Measurements from ENCODE around the gene NRBP1. TPM values are rescaled to one million over a fixed set of nuclear protein-coding genes. Genes with fewer than 3 reads are reported as not detected.

The NRBP1 gene
- total and polyA plus RNA-seq, 2 of the 4 experiments (the other 2 are of a cell fraction): 120 to 155 TPM

- no peak overlapping the region for H2BK5ac ChIP-seq (ENCODE audit: low read depth, low read length, poor library complexity, severe bottlenecking)
- H4K5ac ChIP-seq (ENCODE audit: low read depth, low read length): no peak overlapping the region
- ATAC-seq (ENCODE audit: low read depth) (no peak), DNase-seq (no peak)
- no peak overlapping the region for H2BK15ac ChIP-seq (ENCODE audit: low read depth, low read length)
- H3K4me1 ChIP-seq (ENCODE audit: control insufficient read depth, insufficient read depth, low read length): no peaks in the 10 kb centered on the region
- H2BK120ac ChIP-seq (ENCODE audit: low read depth, low read length): no peak overlapping the region
- H4K91ac ChIP-seq (ENCODE audit: insufficient read depth, low read depth, low read length): no peak overlapping the region
- WGBS, 2 experiments (ENCODE audit: extremely low coverage in 2 of 2, insufficient read length in 1 of 2): no CpG with 5 or more reads among the region's 8 CpGs
- ChIA-PET POLR2A (ENCODE audit: unreplicated experiment) (no interaction called here), CTCF (no interaction called here)
- no peak overlapping the region for H3K56ac ChIP-seq (ENCODE audit: extremely low read depth, insufficient read depth, low read length)
- H2AK9ac ChIP-seq (replicated peaks; ENCODE audit: low read depth, low read length, poor library complexity): no peak overlapping the region
- no peak overlapping the region for H3K4me3 ChIP-seq (ENCODE audit: insufficient read depth, low read depth, low read length)
- H2AK5ac ChIP-seq (ENCODE audit: low read depth, low read length): no peak overlapping the region
- H3K27ac ChIP-seq (ENCODE audit: insufficient read depth, low read length): no peak overlapping the region
- no peaks in the 10 kb centered on the region for H3K9me3 ChIP-seq (ENCODE audit: control insufficient read depth, insufficient read depth, low read length)
- no peak overlapping the region for H3K9ac ChIP-seq (ENCODE audit: low read depth, low read length)
- no peak overlapping the region for H4K8ac ChIP-seq (ENCODE audit: low read depth in 2 of 2, low read length in 2 of 2)
- no peak overlapping the region for H3K23ac ChIP-seq (ENCODE audit: low read depth, low read length)
- no peak overlapping the region for H2BK20ac ChIP-seq (ENCODE audit: low read depth, low read length)
- no peak for TF ChIP-seq FOS (IDR thresholded peaks at IDR 0.05; ENCODE audit: low read depth, low read length)
- no peak for TF ChIP-seq POLR2A (IDR thresholded peaks at IDR 0.05; ENCODE audit: low read depth, low read length)
- TF ChIP-seq SMC3 (IDR thresholded peaks at IDR 0.05; ENCODE audit: low read depth, low read length): no peak
- TF ChIP-seq CHD1 (IDR thresholded peaks at IDR 0.05; ENCODE audit: low read depth, low read length): no peak
- no peak for TF ChIP-seq RFX5 (IDR thresholded peaks at IDR 0.05; ENCODE audit: low read depth, low read length)
- TF ChIP-seq BHLHE40 (IDR thresholded peaks at IDR 0.05; ENCODE audit: low read depth, low read length): no peak
- no peak for TF ChIP-seq RCOR1 (IDR thresholded peaks at IDR 0.05; ENCODE audit: insufficient replicate concordance, low read length)
- dilution Hi-C loops (cut with HindIII; ENCODE audit: low sequenced_read_pairs, unreplicated experiment) (no loop called here), in situ Hi-C loops (cut with MboI; ENCODE audit: low sequenced_read_pairs) (no loop called here), intact Hi-C loops (cut with micrococcal nuclease) (no loop called here)
- H3K9me1 ChIP-seq (ENCODE audit: insufficient read depth, low read length): no peaks in the 10 kb centered on the region
- peaks cover 48% of the 10 kb centered on the region for H3K36me3 ChIP-seq (ENCODE audit: control insufficient read depth, insufficient read depth, low read length)
- H3K18ac ChIP-seq (ENCODE audit: low read depth, low read length): no peak overlapping the region
- H3K79me1 ChIP-seq (ENCODE audit: low read depth in 1 of 2, low read length in 2 of 2): no peaks in the 10 kb centered on the region; a peak in 1 of 4 replicates
- no peak overlapping the region for H2AFZ ChIP-seq (replicated peaks; ENCODE audit: low read length, poor library complexity)
- no peak overlapping the region for H3K4ac ChIP-seq (ENCODE audit: low read depth, low read length)
- H3K4me2 ChIP-seq (ENCODE audit: low read depth, low read length): no peak overlapping the region
- peaks cover 4% of the 10 kb centered on the region for H4K20me1 ChIP-seq (ENCODE audit: insufficient read depth, low read length)
- no peak overlapping the region for H3K14ac ChIP-seq (replicated peaks; ENCODE audit: low read depth, low read length)
- no peaks in the 10 kb centered on the region for H3K27me3 ChIP-seq (ENCODE audit: control insufficient read depth, insufficient read depth, low read length)
- no TSS peak for BruUV-seq (replicated peaks)
Measured at GRCh38 chr2:27445155-27445554, 16.7 kb downstream of the NRBP1 start.

Data from IMR-90 (cell line).